Fibroblast of lung (primary cell): Measurements from ENCODE around the gene RREB1. TPM values are rescaled to one million over a fixed set of nuclear protein-coding genes. Genes with fewer than 3 reads are reported as not detected.
"Not testable (repeated sequence)": the region's sequence is repeated elsewhere in the genome, so short reads cannot be mapped to it uniquely, and the experiment has no call there.

Source experiments
- DNase-seq, 2 donors: peaks; one replicate each; pipeline versions ENCODE4 v3.0.0 to v3.0.0-alpha.2; 2010; ENCODE audit warnings: low read depth in 2 of 2
- H2AFZ ChIP-seq: 2 replicates; pipeline ENCODE4 v1.5.1; 2012; ENCODE audit warnings: low read length, control low read depth, inconsistent platforms
- H3K27ac ChIP-seq: 2 replicates; pipeline ENCODE4 v1.5.1; 2011; ENCODE audit warnings: low read length, control low read depth; ENCODE audit not compliant: insufficient read depth
- H3K27me3 ChIP-seq: 2 replicates; pipeline ENCODE4 v1.5.1; 2011; ENCODE audit warnings: mild to moderate bottlenecking, low read length; ENCODE audit not compliant: control insufficient read depth, insufficient read depth
- H3K36me3 ChIP-seq: 2 replicates; pipeline ENCODE4 v1.5.1; 2011; ENCODE audit warnings: low read length; ENCODE audit not compliant: control insufficient read depth, insufficient read depth
- H3K4me1 ChIP-seq: 2 replicates; pipeline ENCODE4 v1.5.1; 2011; ENCODE audit warnings: low read length; ENCODE audit not compliant: control insufficient read depth, insufficient read depth; ENCODE audit errors: extremely low read depth
- H3K4me2 ChIP-seq: 2 replicates; pipeline ENCODE4 v1.5.1; 2011; ENCODE audit warnings: low read length, control low read depth; ENCODE audit not compliant: insufficient read depth; ENCODE audit errors: extremely low read depth
- H3K4me3 ChIP-seq, 4 experiments: fragments of 200-600 bp in 1 of 4; sonication (generic) in 1 of 4; replicated peaks in 1 of 4; 2 replicates each; pipeline ENCODE4 v1.5.1; 2011 to 2016; ENCODE audit warnings: low read length in 4 of 4, low read depth in 3 of 4, mild to moderate bottlenecking in 3 of 4, control low read depth in 2 of 4, inconsistent platforms in 1 of 4, mixed read lengths in 1 of 4; ENCODE audit not compliant: insufficient read depth in 1 of 4; ENCODE audit errors: control extremely low read depth in 1 of 4
- H3K79me2 ChIP-seq: 2 replicates; pipeline ENCODE4 v1.5.1; 2012; ENCODE audit warnings: mild to moderate bottlenecking, low read length, inconsistent platforms; ENCODE audit not compliant: control insufficient read depth, insufficient read depth
- H3K9ac ChIP-seq: 2 replicates; pipeline ENCODE4 v1.5.1; 2011; ENCODE audit warnings: mild to moderate bottlenecking, low read length, control low read depth; ENCODE audit not compliant: insufficient read depth
- H3K9me3 ChIP-seq: 2 replicates; pipeline ENCODE4 v1.5.1; 2012; ENCODE audit warnings: low read depth, low read length; ENCODE audit not compliant: control insufficient read depth, insufficient read depth
- H4K20me1 ChIP-seq: 2 replicates; pipeline ENCODE4 v1.5.1; 2011; ENCODE audit warnings: low read length; ENCODE audit not compliant: control insufficient read depth, insufficient read depth; ENCODE audit errors: extremely low read depth
- EZH2 ChIP-seq: IDR thresholded peaks from 2 replicates; pipeline ENCODE4 v1.5.1; 2012; ENCODE audit warnings: low read length, control low read depth, mild to moderate bottlenecking; ENCODE audit errors: missing control alignments
- polyA plus RNA-seq, 2 donors: library from polyadenylated mRNA; depleted of rRNA in 1 of 2; stranded (reverse) in 1 of 2; unstranded in 1 of 2; fragments of >200 nt; gene quantifications; 2 replicates each; pipeline ENCODE4 v1.2.1, GENCODE V29; 2011 to 2012; ENCODE audit warnings: missing spikeins in 1 of 2
- total RNA-seq: library from RNA; depleted of rRNA; stranded (reverse); fragments of >200 nt; gene quantifications from 2 replicates; pipeline ENCODE4 v1.2.1, GENCODE V29; 2014
- TF ChIP-seq, protein P1 (sequence below), 2 donors: IDR thresholded peaks in 1 of 2; conservative IDR thresholded peaks in 1 of 2; 1 replicate in 1 of 2; 2 replicates in 1 of 2; pipeline ENCODE4 v1.5.1; 2011 to 2012; ENCODE audit warnings: low read length in 2 of 2, control low read depth in 1 of 2, inconsistent platforms in 1 of 2, low read depth in 1 of 2, mild to moderate bottlenecking in 1 of 2

RREB1 gene
- total and polyA plus RNA-seq, 2 donors (not counting 1 experiment from before 2014, with no cell fraction given), result 2.4 to 18.8 TPM

- H3K36me3 ChIP-seq, result no peaks in the 10 kb centered on the region
- no peak overlapping the region for H3K4me2 ChIP-seq
- no peak overlapping the region for H3K4me3 ChIP-seq
- peaks cover 28% of the 10 kb centered on the region for H3K4me1 ChIP-seq
- TF ChIP-seq, protein P1, sequence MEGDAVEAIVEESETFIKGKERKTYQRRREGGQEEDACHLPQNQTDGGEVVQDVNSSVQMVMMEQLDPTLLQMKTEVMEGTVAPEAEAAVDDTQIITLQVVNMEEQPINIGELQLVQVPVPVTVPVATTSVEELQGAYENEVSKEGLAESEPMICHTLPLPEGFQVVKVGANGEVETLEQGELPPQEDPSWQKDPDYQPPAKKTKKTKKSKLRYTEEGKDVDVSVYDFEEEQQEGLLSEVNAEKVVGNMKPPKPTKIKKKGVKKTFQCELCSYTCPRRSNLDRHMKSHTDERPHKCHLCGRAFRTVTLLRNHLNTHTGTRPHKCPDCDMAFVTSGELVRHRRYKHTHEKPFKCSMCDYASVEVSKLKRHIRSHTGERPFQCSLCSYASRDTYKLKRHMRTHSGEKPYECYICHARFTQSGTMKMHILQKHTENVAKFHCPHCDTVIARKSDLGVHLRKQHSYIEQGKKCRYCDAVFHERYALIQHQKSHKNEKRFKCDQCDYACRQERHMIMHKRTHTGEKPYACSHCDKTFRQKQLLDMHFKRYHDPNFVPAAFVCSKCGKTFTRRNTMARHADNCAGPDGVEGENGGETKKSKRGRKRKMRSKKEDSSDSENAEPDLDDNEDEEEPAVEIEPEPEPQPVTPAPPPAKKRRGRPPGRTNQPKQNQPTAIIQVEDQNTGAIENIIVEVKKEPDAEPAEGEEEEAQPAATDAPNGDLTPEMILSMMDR (conservative IDR thresholded peaks at IDR 0.05 in 1 of 2, IDR thresholded peaks at IDR 0.05 in 1 of 2; ENCODE audit: low read depth in 1 of 2, low read length in 2 of 2), result no peak
- no peak for TF ChIP-seq EZH2
- no peak overlapping the region for H3K9ac ChIP-seq
- no peak overlapping the region for H2AFZ ChIP-seq
- H3K27ac ChIP-seq, result no peak overlapping the region
- no peaks in the 10 kb centered on the region for H3K27me3 ChIP-seq
- no peak for DNase-seq
- H3K9me3 ChIP-seq, result no peaks in the 10 kb centered on the region
- H3K79me2 ChIP-seq, result peaks cover 88% of the 10 kb centered on the region
- no peaks in the 10 kb centered on the region for H4K20me1 ChIP-seq
Measured at GRCh38 chr6:7154341-7155139, 46.8 kb downstream of the RREB1 start.

GRCh38 chr6:7155871-7156579 is 48.3 kb downstream of the RREB1 start:
- Histone ChIP-seq H3K4me3 (no peak overlapping the region), H4K20me1 (no peaks in the 10 kb centered on the region), H3K36me3 (no peaks in the 10 kb centered on the region), H3K4me2 (no peak overlapping the region), H3K79me2 (peaks cover 86% of the 10 kb centered on the region), H2AFZ (no peak overlapping the region), H3K9me3 (no peaks in the 10 kb centered on the region), H3K27me3 (no peaks in the 10 kb centered on the region), H3K9ac (no peak overlapping the region), H3K4me1 (peaks cover 28% of the 10 kb centered on the region), H3K27ac (peak overlapping the region; percentile 80)
- peak in 1 of 2 donors; percentile 35 for DNase-seq
- no peak for TF ChIP-seq EZH2
- TF ChIP-seq, protein P1 (conservative IDR thresholded peaks at IDR 0.05 in 1 of 2, IDR thresholded peaks at IDR 0.05 in 1 of 2; ENCODE audit: low read depth in 1 of 2, low read length in 2 of 2), result no peak

DNA sequence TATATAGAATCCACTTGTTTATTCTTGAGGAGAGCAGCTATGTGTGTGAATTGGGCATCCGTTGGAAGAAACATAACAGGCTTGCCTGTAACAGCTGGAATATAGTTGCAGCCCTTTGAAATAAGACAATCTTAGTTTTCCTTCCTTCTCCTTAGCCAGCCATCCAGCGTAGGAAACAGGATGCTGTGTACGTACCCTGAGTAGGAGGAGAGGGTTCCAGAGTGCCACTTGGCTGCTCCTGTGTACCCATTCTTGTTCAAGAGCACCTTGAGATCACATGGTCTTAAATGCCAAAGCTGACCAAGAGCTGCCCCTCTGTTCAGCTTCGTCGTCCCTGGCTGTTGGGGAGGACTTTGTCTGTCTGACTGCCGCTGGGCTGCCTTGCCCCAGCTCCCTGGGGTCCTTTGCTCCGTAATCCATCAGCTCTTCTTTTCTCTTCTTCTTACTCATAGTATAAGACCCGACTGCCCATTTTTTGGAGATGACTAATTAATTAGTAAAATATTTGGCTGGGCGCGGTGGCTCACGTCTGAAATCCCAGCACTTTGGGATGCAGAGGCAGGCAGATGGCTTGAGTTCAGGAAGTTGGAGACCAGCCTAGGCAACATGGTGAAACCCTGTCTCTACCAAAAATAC is 49.0 kb downstream of the RREB1 start:
- Histone ChIP-seq H3K9me3 (no peaks in the 10 kb centered on the region), H3K4me3 (peak overlapping the region in 1 of 4 experiments; percentile 24), H3K27me3 (no peaks in the 10 kb centered on the region), H3K4me2 (peak overlapping the region; percentile 92), H3K9ac (no peak overlapping the region), H3K4me1 (peaks cover 23% of the 10 kb centered on the region), H3K36me3 (no peaks in the 10 kb centered on the region), H3K79me2 (peaks cover 86% of the 10 kb centered on the region), H2AFZ (no peak overlapping the region), H3K27ac (peak overlapping the region; percentile 80), H4K20me1 (no peaks in the 10 kb centered on the region)
- DNase-seq, result peak; percentile 52 to 87
- TF ChIP-seq, protein P1 (conservative IDR thresholded peaks at IDR 0.05 in 1 of 2, IDR thresholded peaks at IDR 0.05 in 1 of 2; ENCODE audit: low read depth in 1 of 2, low read length in 2 of 2), result no peak
- TF ChIP-seq EZH2, result no peak

GRCh38 chr6:7157307-7157706 is 49.5 kb downstream of the RREB1 start:
- peak overlapping the region; percentile 80 for H3K27ac ChIP-seq
- not testable (repeated sequence) for H3K4me2 ChIP-seq, H3K36me3 ChIP-seq, H3K9ac ChIP-seq, H3K27me3 ChIP-seq, H4K20me1 ChIP-seq, DNase-seq, H3K9me3 ChIP-seq, H3K4me3 ChIP-seq, H2AFZ ChIP-seq
- peaks cover 23% of the 10 kb centered on the region for H3K4me1 ChIP-seq
- H3K79me2 ChIP-seq, result peaks cover 86% of the 10 kb centered on the region
